Neural cell (in vitro differentiated cells): ENCODE data around the gene SYT7. TPM values are rescaled to one million over a fixed set of nuclear protein-coding genes. Genes with fewer than 3 reads are reported as not detected.

Experiments used
- H2AFZ ChIP-seq: fragments of 200-600, 300-800 bp; sonication (generic), shearing (Covaris generic); 2 replicates; pipeline ENCODE4 v1.6.0; 2014; ENCODE audit warnings: low read depth, mild to moderate bottlenecking, antibody characterized with exemption, low read length, moderate library complexity
- H3F3A ChIP-seq: fragments of 200-600 bp; shearing (Covaris generic); 2 replicates; pipeline ENCODE4 v1.6.1; 2016; ENCODE audit warnings: mild to moderate bottlenecking, moderate library complexity, mixed read lengths, antibody characterized with exemption, low read length; ENCODE audit not compliant: insufficient read depth, poor library complexity, severe bottlenecking
- H3K27ac ChIP-seq: fragments of 200-600, 300-800 bp; sonication (generic), shearing (Covaris generic); 2 replicates; pipeline ENCODE4 v1.5.1; 2014; ENCODE audit warnings: mild to moderate bottlenecking, low read length, moderate library complexity
- H3K27me3 ChIP-seq: fragments of 300-800, 200-600 bp; sonication (generic), shearing (Covaris generic); 2 replicates; pipeline ENCODE4 v1.6.0; 2014; ENCODE audit warnings: mild to moderate bottlenecking, low read depth, low read length, moderate library complexity; ENCODE audit not compliant: insufficient read depth
- H3K36me3 ChIP-seq: fragments of 300-800, 200-600 bp; sonication (generic), shearing (Covaris generic); 2 replicates; pipeline ENCODE4 v1.5.1; 2014; ENCODE audit warnings: mild to moderate bottlenecking, antibody characterized with exemption, low read length, moderate library complexity; ENCODE audit not compliant: insufficient read depth
- H3K4me2 ChIP-seq: fragments of 300-800, 200-600 bp; sonication (generic), shearing (Covaris generic); 2 replicates; pipeline ENCODE4 v1.6.0; 2014; ENCODE audit warnings: mild to moderate bottlenecking, low read length
- H3K4me3 ChIP-seq: fragments of 300-800, 200-600 bp; sonication (generic), shearing (Covaris generic); 2 replicates; pipeline ENCODE4 v1.5.1; 2014; ENCODE audit warnings: mild to moderate bottlenecking, low read length, moderate library complexity
- H3K79me2 ChIP-seq: fragments of 200-600 bp; shearing (Covaris generic); replicated peaks from 2 replicates; pipeline ENCODE4 v1.6.0; 2014; ENCODE audit warnings: mild to moderate bottlenecking, low read length, moderate library complexity; ENCODE audit not compliant: insufficient read depth
- H3K9ac ChIP-seq: fragments of 300-800, 200-600 bp; sonication (generic), shearing (Covaris generic); 2 replicates; pipeline ENCODE4 v1.6.1; 2016; ENCODE audit warnings: mild to moderate bottlenecking, low read length, mixed read lengths
- H3K9me2 ChIP-seq: fragments of 200-600 bp; shearing (Covaris generic); 2 replicates; pipeline ENCODE4 v1.6.1; 2016; ENCODE audit warnings: mild to moderate bottlenecking, low read length, mixed read lengths; ENCODE audit not compliant: insufficient read depth
- H3K9me3 ChIP-seq: fragments of 200-600, 300-800 bp; sonication (generic), shearing (Covaris generic); 2 replicates; pipeline ENCODE4 v1.6.1; 2016; ENCODE audit warnings: mild to moderate bottlenecking, mixed run types, low read length, moderate library complexity, mixed read lengths
- H4K20me1 ChIP-seq: fragments of 200-600 bp; shearing (Covaris generic); 2 replicates; pipeline ENCODE4 v1.6.1; 2016; ENCODE audit warnings: mild to moderate bottlenecking, mixed run types; ENCODE audit not compliant: insufficient read depth
- EP300 ChIP-seq: fragments of 450-650 bp; conservative IDR thresholded peaks from 2 replicates; pipeline ENCODE4 v1.6.1; 2014; ENCODE audit warnings: antibody characterized with exemption, mild to moderate bottlenecking, moderate library complexity; ENCODE audit not compliant: poor library complexity, severe bottlenecking
- EZH2 ChIP-seq: fragments of 200-600, 300-800 bp; shearing (Covaris generic), sonication (generic); IDR thresholded peaks from 2 replicates; pipeline ENCODE4 v1.6.1; 2014; ENCODE audit warnings: antibody characterized with exemption, low read length, borderline replicate concordance, mild to moderate bottlenecking; ENCODE audit not compliant: insufficient read depth, poor library complexity, severe bottlenecking
- MXI1 ChIP-seq: fragments of 450-650 bp; conservative IDR thresholded peaks from 2 replicates; pipeline ENCODE4 v1.6.1; 2014; ENCODE audit warnings: antibody characterized with exemption, mild to moderate bottlenecking; ENCODE audit not compliant: poor library complexity, severe bottlenecking
- POLR2AphosphoS5 ChIP-seq: IDR thresholded peaks from 2 replicates; pipeline ENCODE4 v1.6.1; 2012
- RAD21 ChIP-seq: fragments of 450-650 bp; conservative IDR thresholded peaks from 2 replicates; pipeline ENCODE4 v1.6.1; 2014; ENCODE audit warnings: antibody characterized with exemption, mild to moderate bottlenecking, moderate library complexity
- SMC3 ChIP-seq: fragments of 450-650 bp; conservative IDR thresholded peaks from 2 replicates; pipeline ENCODE4 v1.6.1; 2014; ENCODE audit warnings: antibody characterized with exemption, mild to moderate bottlenecking, moderate library complexity; ENCODE audit not compliant: poor library complexity
- TAF1 ChIP-seq: IDR thresholded peaks from 2 replicates; pipeline ENCODE4 v1.6.1; 2012; ENCODE audit warnings: low read depth
- polyA plus RNA-seq: library from polyadenylated mRNA; depleted of rRNA; stranded (reverse); fragments of >200 nt; gene quantifications from 2 replicates; pipeline ENCODE4 v1.2.3, GENCODE V29; 2014
- TF ChIP-seq, protein P1 (sequence below): fragments of 450-650 bp; IDR thresholded peaks from 2 replicates; pipeline ENCODE4 v1.5.1; 2014; ENCODE audit warnings: antibody characterized with exemption, mild to moderate bottlenecking, moderate library complexity; ENCODE audit not compliant: poor library complexity, severe bottlenecking
- TF ChIP-seq, protein P2 (sequence below): IDR thresholded peaks from 2 replicates; pipeline ENCODE4 v1.6.1; 2012; ENCODE audit warnings: borderline replicate concordance

Gene SYT7
- polyA plus RNA-seq, 1 donor from 2014 or later, result 14.0 TPM

DNA sequence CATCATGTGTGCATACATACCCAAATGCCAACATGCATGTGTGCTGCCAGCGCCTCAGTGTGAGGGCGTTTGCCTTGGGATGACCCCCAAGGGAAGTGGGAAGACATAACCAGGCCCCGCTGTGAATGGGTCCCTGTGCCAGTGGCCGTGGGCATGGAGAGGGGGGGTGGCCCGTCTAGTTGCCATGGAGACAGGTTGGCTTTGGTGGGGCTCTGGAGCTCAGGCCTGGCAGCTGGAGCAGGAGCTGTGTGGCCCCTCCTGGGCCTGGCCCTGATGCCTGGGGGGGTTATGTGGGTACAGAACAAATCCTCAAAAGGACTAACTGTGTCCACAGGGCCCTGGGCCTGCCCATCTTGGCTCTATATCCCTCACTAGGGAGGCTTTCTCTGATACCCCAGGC lies 8.0 kb downstream of the SYT7 start:
- no peak for TF ChIP-seq EP300
- TF ChIP-seq EZH2, result no peak
- TF ChIP-seq, protein P1, sequence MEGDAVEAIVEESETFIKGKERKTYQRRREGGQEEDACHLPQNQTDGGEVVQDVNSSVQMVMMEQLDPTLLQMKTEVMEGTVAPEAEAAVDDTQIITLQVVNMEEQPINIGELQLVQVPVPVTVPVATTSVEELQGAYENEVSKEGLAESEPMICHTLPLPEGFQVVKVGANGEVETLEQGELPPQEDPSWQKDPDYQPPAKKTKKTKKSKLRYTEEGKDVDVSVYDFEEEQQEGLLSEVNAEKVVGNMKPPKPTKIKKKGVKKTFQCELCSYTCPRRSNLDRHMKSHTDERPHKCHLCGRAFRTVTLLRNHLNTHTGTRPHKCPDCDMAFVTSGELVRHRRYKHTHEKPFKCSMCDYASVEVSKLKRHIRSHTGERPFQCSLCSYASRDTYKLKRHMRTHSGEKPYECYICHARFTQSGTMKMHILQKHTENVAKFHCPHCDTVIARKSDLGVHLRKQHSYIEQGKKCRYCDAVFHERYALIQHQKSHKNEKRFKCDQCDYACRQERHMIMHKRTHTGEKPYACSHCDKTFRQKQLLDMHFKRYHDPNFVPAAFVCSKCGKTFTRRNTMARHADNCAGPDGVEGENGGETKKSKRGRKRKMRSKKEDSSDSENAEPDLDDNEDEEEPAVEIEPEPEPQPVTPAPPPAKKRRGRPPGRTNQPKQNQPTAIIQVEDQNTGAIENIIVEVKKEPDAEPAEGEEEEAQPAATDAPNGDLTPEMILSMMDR, result no peak
- no peak for TF ChIP-seq POLR2AphosphoS5
- TF ChIP-seq RAD21, result no peak
- TF ChIP-seq, protein P2, sequence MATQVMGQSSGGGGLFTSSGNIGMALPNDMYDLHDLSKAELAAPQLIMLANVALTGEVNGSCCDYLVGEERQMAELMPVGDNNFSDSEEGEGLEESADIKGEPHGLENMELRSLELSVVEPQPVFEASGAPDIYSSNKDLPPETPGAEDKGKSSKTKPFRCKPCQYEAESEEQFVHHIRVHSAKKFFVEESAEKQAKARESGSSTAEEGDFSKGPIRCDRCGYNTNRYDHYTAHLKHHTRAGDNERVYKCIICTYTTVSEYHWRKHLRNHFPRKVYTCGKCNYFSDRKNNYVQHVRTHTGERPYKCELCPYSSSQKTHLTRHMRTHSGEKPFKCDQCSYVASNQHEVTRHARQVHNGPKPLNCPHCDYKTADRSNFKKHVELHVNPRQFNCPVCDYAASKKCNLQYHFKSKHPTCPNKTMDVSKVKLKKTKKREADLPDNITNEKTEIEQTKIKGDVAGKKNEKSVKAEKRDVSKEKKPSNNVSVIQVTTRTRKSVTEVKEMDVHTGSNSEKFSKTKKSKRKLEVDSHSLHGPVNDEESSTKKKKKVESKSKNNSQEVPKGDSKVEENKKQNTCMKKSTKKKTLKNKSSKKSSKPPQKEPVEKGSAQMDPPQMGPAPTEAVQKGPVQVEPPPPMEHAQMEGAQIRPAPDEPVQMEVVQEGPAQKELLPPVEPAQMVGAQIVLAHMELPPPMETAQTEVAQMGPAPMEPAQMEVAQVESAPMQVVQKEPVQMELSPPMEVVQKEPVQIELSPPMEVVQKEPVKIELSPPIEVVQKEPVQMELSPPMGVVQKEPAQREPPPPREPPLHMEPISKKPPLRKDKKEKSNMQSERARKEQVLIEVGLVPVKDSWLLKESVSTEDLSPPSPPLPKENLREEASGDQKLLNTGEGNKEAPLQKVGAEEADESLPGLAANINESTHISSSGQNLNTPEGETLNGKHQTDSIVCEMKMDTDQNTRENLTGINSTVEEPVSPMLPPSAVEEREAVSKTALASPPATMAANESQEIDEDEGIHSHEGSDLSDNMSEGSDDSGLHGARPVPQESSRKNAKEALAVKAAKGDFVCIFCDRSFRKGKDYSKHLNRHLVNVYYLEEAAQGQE, result no peak
- no peak for TF ChIP-seq SMC3
- no peak for TF ChIP-seq TAF1
- Histone ChIP-seq H3K4me2 (no peak overlapping the region), H3K27ac (no peak overlapping the region), H3K36me3 (no peaks in the 10 kb centered on the region), H3K27me3 (peaks cover 16% of the 10 kb centered on the region), H3F3A (no peaks in the 10 kb centered on the region), H3K9me3 (no peaks in the 10 kb centered on the region), H4K20me1 (no peaks in the 10 kb centered on the region), H3K9ac (no peak overlapping the region), H3K79me2 (no peaks in the 10 kb centered on the region), H2AFZ (no peak overlapping the region), H3K9me2 (no peaks in the 10 kb centered on the region), H3K4me3 (no peak overlapping the region)

DNA sequence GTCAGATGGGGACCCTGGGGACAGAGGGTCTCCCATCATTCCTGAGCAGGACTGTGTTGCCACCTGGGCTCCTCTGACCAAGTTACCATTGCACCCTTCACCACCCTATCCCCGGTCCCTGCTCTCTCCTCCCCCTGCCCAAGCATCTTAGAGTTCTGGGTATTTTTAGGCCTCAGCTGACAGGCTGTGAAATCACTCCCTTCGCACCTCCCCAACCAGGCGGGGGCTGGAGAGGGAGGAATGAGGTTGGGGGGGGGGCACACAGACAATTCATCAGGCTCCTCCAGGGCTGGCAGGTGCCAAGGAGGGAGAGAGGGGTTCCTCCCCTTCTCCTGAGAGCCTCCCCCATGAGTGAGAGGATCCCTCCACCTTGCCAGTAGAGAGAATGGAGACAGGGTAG lies 9.0 kb downstream of the SYT7 start:
- no peak overlapping the region for H3K9ac ChIP-seq
- no peak for TF ChIP-seq POLR2AphosphoS5
- TF ChIP-seq TAF1, result no peak
- TF ChIP-seq EZH2, result no peak
- no peak for TF ChIP-seq RAD21
- no peak for TF ChIP-seq MXI1
- TF ChIP-seq EP300, result no peak
- TF ChIP-seq SMC3, result no peak
- TF ChIP-seq, protein P2, result no peak
- TF ChIP-seq, protein P1, result no peak
- no peak overlapping the region for H3K4me3 ChIP-seq

More for the DNA sequence above, 9.0 kb downstream of the SYT7 start:
- Histone ChIP-seq H3K4me2 (no peak overlapping the region), H3K9me3 (no peaks in the 10 kb centered on the region), H3K27me3 (peaks cover 27% of the 10 kb centered on the region), H3K36me3 (no peaks in the 10 kb centered on the region), H3K27ac (no peak overlapping the region), H3K79me2 (no peaks in the 10 kb centered on the region), H2AFZ (no peak overlapping the region), H3K9me2 (no peaks in the 10 kb centered on the region), H3F3A (no peaks in the 10 kb centered on the region), H4K20me1 (no peaks in the 10 kb centered on the region)
